Ishikawa (cell line): ENCODE data around the gene RABEP1.

Source experiments
- CEBPB ChIP-seq: IDR thresholded peaks from 2 replicates; pipeline ENCODE4 v1.6.1; 2012
- CREB1 ChIP-seq: IDR thresholded peaks from 2 replicates; pipeline ENCODE4 v1.6.1; 2012; ENCODE audit warnings: low read depth
- EGR1 ChIP-seq: IDR thresholded peaks from 2 replicates; pipeline ENCODE4 v1.6.1; 2012
- EP300 ChIP-seq: IDR thresholded peaks from 2 replicates; pipeline ENCODE4 v1.6.1; 2012; ENCODE audit warnings: borderline replicate concordance
- FOXM1 ChIP-seq: IDR thresholded peaks from 2 replicates; pipeline ENCODE4 v1.6.1; 2012; ENCODE audit warnings: low read depth, borderline replicate concordance
- NFIC ChIP-seq: IDR thresholded peaks from 2 replicates; pipeline ENCODE4 v1.6.1; 2012
- RAD21 ChIP-seq: IDR thresholded peaks from 2 replicates; pipeline ENCODE4 v1.6.1; 2012; ENCODE audit warnings: low read depth
- TAF1 ChIP-seq: IDR thresholded peaks from 2 replicates; pipeline ENCODE4 v1.6.1; 2012; ENCODE audit warnings: low read depth, mild to moderate bottlenecking
- TCF12 ChIP-seq: IDR thresholded peaks from 2 replicates; pipeline ENCODE4 v1.6.1; 2012; ENCODE audit warnings: low read depth
- TEAD4 ChIP-seq: IDR thresholded peaks from 2 replicates; pipeline ENCODE4 v1.6.1; 2012
- YY1 ChIP-seq: IDR thresholded peaks from 2 replicates; pipeline ENCODE4 v1.6.1; 2012; ENCODE audit warnings: low read depth
- ZBTB7A ChIP-seq: IDR thresholded peaks from 2 replicates; pipeline ENCODE4 v1.6.1; 2012; ENCODE audit warnings: low read depth
- TF ChIP-seq, protein P1 (sequence below): IDR thresholded peaks from 2 replicates; pipeline ENCODE4 v1.6.1; 2012; ENCODE audit warnings: low read depth, mild to moderate bottlenecking
- TF ChIP-seq, protein P2 (sequence below): IDR thresholded peaks from 2 replicates; pipeline ENCODE4 v1.6.1; 2012
- TF ChIP-seq, protein P3 (sequence below): IDR thresholded peaks from 2 replicates; pipeline ENCODE4 v1.6.1; 2012

The RABEP1 gene

DNA sequence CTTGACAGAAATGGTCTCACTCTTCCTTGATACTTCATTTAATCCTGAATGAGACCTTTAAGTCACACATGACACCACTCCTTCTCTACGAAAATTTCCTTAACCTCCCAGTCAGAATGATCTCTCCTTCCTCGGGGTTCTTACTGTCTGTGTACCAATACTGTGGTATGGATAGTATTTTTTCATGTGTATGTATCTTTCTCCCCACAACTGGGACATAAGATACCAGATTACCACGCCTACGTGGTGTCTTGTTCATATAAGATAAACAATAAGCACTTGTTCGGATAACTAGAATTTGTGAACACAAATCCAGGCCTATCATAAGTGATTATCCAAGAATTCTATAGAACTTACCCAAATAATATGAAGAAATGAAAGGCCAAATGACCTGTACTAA, 126.1 kb downstream of the RABEP1 start:
- TF ChIP-seq FOXM1 = no peak
- TF ChIP-seq RAD21 = no peak
- TF ChIP-seq YY1 = no peak
- TF ChIP-seq, protein P1, sequence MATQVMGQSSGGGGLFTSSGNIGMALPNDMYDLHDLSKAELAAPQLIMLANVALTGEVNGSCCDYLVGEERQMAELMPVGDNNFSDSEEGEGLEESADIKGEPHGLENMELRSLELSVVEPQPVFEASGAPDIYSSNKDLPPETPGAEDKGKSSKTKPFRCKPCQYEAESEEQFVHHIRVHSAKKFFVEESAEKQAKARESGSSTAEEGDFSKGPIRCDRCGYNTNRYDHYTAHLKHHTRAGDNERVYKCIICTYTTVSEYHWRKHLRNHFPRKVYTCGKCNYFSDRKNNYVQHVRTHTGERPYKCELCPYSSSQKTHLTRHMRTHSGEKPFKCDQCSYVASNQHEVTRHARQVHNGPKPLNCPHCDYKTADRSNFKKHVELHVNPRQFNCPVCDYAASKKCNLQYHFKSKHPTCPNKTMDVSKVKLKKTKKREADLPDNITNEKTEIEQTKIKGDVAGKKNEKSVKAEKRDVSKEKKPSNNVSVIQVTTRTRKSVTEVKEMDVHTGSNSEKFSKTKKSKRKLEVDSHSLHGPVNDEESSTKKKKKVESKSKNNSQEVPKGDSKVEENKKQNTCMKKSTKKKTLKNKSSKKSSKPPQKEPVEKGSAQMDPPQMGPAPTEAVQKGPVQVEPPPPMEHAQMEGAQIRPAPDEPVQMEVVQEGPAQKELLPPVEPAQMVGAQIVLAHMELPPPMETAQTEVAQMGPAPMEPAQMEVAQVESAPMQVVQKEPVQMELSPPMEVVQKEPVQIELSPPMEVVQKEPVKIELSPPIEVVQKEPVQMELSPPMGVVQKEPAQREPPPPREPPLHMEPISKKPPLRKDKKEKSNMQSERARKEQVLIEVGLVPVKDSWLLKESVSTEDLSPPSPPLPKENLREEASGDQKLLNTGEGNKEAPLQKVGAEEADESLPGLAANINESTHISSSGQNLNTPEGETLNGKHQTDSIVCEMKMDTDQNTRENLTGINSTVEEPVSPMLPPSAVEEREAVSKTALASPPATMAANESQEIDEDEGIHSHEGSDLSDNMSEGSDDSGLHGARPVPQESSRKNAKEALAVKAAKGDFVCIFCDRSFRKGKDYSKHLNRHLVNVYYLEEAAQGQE = no peak
- no peak for TF ChIP-seq TEAD4
- TF ChIP-seq CREB1 = no peak
- no peak for TF ChIP-seq ZBTB7A
- TF ChIP-seq, protein P2, sequence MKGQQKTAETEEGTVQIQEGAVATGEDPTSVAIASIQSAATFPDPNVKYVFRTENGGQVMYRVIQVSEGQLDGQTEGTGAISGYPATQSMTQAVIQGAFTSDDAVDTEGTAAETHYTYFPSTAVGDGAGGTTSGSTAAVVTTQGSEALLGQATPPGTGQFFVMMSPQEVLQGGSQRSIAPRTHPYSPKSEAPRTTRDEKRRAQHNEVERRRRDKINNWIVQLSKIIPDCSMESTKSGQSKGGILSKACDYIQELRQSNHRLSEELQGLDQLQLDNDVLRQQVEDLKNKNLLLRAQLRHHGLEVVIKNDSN = no peak
- TF ChIP-seq, protein P3, sequence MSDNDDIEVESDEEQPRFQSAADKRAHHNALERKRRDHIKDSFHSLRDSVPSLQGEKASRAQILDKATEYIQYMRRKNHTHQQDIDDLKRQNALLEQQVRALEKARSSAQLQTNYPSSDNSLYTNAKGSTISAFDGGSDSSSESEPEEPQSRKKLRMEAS = no peak
- no peak for TF ChIP-seq CEBPB
- no peak for TF ChIP-seq EGR1
- no peak for TF ChIP-seq TCF12
- TF ChIP-seq TAF1 = no peak
- TF ChIP-seq NFIC = no peak
- TF ChIP-seq EP300 = no peak

DNA sequence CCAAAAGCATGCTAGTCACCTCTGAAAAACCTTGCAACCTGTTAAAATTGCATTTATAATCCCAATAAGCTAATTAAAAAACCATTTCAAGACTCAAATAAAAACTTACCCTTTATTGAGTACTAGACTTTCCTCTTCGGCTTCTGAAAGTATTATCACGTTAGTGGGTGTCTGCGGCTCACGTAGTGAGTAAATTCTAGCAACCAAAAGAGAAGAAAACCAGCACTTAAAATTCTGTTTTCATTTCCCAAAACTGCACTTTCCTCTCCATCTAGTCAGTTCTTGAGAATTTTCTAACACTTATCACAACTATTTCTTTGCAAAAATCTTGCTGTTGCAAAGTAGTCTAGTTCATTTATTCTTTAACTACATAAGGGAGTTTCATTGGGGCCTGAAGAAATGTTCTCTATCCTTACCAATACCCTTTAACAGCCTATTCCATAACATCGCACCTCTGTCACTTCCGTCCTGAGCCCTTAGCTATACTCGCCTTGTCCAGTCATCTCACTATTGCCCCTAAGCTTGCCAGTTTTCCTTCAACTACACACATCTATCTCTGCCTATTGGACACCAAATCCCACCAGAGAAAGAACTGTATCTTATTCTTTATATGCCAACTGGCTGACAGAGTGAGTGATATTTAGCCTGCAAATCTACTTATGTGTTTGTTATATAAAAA, 128.6 kb downstream of the RABEP1 start:
- TF ChIP-seq, protein P3 = no peak
- no peak for TF ChIP-seq FOXM1
- no peak for TF ChIP-seq TEAD4
- TF ChIP-seq, protein P1 = no peak
- no peak for TF ChIP-seq YY1
- no peak for TF ChIP-seq TAF1
- no peak for TF ChIP-seq CEBPB
- TF ChIP-seq, protein P2 = no peak
- TF ChIP-seq EP300 = no peak
- no peak for TF ChIP-seq EGR1

DNA sequence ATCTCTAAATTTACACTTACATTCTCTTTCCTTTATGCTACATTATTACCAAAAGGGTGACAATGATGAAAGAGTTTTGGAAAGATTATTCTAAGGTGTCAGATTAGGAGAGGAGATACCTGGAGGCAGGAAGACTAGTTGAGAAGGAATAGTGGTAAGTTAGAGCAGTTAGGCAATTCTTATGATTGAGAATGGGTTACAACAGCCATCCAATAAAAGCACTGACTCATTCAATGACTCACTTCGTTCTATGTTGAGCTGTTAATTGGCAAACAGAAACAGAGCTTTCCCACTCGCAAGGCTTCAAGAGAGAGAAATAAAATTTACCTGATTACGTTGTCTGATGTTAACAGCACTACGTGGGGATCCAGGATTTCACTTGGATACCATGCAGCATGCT, 131.6 kb downstream of the RABEP1 start:
- TF ChIP-seq, protein P2 = no peak
- TF ChIP-seq RAD21 (no peak), CREB1 (no peak), CEBPB (no peak), YY1 (no peak), EGR1 (no peak), EP300 (no peak), TCF12 (no peak), ZBTB7A (no peak), NFIC (no peak), TAF1 (no peak), FOXM1 (no peak)
- TF ChIP-seq, protein P1 = no peak
- TF ChIP-seq, protein P3 = no peak

DNA sequence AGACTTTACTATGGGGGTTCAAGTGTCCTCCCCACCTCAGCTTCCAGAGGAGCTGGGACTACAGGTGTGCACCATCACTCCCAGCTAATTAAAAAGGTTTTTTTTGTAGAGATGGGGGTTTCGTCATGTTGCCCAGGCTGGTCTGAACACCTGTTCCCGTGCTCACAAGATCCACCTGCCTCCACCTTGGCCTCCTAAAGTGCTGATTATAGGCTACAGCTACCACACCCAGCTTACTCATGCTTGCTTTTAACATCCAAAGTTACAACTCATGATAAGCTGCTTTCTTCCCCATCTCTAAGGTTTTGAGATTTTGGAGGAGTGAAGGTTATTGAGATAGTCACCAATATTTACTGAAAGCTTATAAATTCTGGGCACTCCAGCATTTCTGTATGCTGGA, 134.8 kb downstream of the RABEP1 start:
- TF ChIP-seq CREB1 (no peak), NFIC (no peak), TEAD4 (no peak), EP300 (no peak)
- TF ChIP-seq, protein P3 = no peak
